ENCODE data around the gene ATP8B3.

DNA sequence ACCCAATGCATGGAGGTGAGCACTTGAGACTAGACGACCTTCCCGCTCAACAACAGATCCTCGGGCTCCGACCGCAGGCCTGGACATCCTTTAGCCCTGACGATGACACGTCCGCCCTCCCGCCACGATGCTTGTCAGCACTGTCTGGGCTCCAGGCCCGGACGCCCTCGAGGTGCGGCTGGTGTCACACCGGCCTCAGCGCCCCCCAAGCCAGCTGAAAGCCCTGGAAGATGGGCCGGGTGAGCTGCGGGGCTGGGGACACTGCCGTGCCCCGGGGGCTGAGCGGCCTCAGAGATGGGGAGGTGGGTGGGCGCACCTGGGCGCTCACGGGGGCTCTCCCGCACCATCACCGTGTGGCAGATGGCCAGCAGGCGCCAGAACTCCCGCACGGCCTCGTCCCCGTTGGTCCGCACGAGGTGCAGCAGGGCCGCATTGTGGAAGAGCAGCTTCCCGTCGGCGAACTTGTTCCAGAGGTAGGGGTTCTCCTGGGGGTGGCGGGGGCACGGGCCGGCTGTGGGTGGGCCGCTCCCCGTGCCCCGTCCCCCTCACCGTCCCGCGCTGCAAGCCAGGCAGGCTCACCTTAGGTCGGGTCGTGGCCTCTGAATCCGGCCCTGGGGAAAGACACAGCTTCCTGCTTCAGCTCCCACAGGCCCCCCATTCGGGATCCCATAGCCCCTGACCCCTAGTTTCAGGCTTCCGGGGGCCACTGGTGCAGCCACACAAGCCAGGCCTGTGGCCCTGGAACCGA lies 15.5 kb downstream of the ATP8B3 start:
- TF ChIP-seq, protein P1, sequence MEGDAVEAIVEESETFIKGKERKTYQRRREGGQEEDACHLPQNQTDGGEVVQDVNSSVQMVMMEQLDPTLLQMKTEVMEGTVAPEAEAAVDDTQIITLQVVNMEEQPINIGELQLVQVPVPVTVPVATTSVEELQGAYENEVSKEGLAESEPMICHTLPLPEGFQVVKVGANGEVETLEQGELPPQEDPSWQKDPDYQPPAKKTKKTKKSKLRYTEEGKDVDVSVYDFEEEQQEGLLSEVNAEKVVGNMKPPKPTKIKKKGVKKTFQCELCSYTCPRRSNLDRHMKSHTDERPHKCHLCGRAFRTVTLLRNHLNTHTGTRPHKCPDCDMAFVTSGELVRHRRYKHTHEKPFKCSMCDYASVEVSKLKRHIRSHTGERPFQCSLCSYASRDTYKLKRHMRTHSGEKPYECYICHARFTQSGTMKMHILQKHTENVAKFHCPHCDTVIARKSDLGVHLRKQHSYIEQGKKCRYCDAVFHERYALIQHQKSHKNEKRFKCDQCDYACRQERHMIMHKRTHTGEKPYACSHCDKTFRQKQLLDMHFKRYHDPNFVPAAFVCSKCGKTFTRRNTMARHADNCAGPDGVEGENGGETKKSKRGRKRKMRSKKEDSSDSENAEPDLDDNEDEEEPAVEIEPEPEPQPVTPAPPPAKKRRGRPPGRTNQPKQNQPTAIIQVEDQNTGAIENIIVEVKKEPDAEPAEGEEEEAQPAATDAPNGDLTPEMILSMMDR (conservative IDR thresholded peaks at IDR 0.05 in 1 of 2, IDR thresholded peaks at IDR 0.05 in 1 of 2; ENCODE audit: low read depth in 1 of 2, low read length in 2 of 2) = no peak
- no peak for TF ChIP-seq EZH2 (IDR thresholded peaks at IDR 0.05; ENCODE audit: low read length, missing control alignments)

Measured in fibroblast of lung (primary cell).